Hepatocyte (in vitro differentiated cells): ENCODE results near the gene SMYD5. TPM values are rescaled to one million over a fixed set of nuclear protein-coding genes. Genes with fewer than 3 reads are reported as not detected.

Experiments
- DNase-seq: peaks from one replicate; pipeline ENCODE4 v3.0.0-alpha.2; 2016; ENCODE audit warnings: low spot score
- H2AFZ ChIP-seq: fragments of 200-600 bp; sonication (generic); 2 replicates; pipeline ENCODE4 v1.6.0; 2016; ENCODE audit warnings: antibody characterized with exemption, mild to moderate bottlenecking
- H3K27ac ChIP-seq: fragments of 200-600 bp; sonication (generic); 2 replicates; pipeline ENCODE4 v1.5.1; 2016; ENCODE audit warnings: mild to moderate bottlenecking
- H3K27me3 ChIP-seq: fragments of 200-600 bp; sonication (generic); 2 replicates; pipeline ENCODE4 v1.6.1; 2016
- H3K36me3 ChIP-seq: fragments of 200-600 bp; sonication (generic); replicated peaks from 2 replicates; pipeline ENCODE4 v1.5.1; 2016; ENCODE audit warnings: low read depth; ENCODE audit not compliant: insufficient read depth
- H3K4me1 ChIP-seq: fragments of 200-600 bp; sonication (generic); 2 replicates; pipeline ENCODE4 v1.5.1; 2016; ENCODE audit warnings: mild to moderate bottlenecking, moderate library complexity; ENCODE audit not compliant: insufficient read depth
- H3K4me2 ChIP-seq: fragments of 200-600 bp; sonication (generic); 2 replicates; pipeline ENCODE4 v1.6.0; 2016
- H3K4me3 ChIP-seq: fragments of 200-600 bp; sonication (generic); 2 replicates; pipeline ENCODE4 v1.5.1; 2016; ENCODE audit warnings: mild to moderate bottlenecking
- H3K79me2 ChIP-seq: fragments of 200-600 bp; sonication (generic); 2 replicates; pipeline ENCODE4 v1.6.0; 2017; ENCODE audit warnings: mild to moderate bottlenecking
- H3K9me2 ChIP-seq: fragments of 200-600 bp; sonication (generic); replicated peaks from 2 replicates; pipeline ENCODE4 v1.6.0; 2017; ENCODE audit warnings: mild to moderate bottlenecking; ENCODE audit not compliant: insufficient read depth
- H3K9me3 ChIP-seq: fragments of 200-600 bp; sonication (generic); 2 replicates; pipeline ENCODE4 v1.5.1; 2016; ENCODE audit warnings: low read depth, mild to moderate bottlenecking
- H4K20me1 ChIP-seq: fragments of 200-600 bp; sonication (generic); 2 replicates; pipeline ENCODE4 v1.6.0; 2016; ENCODE audit warnings: mild to moderate bottlenecking; ENCODE audit not compliant: insufficient read depth, poor library complexity, severe bottlenecking
- CTCF ChIP-seq: fragments of 200-600 bp; sonication (generic); IDR thresholded peaks from 2 replicates; pipeline ENCODE4 v1.5.1; 2016; ENCODE audit warnings: antibody characterized with exemption, mild to moderate bottlenecking; ENCODE audit not compliant: poor library complexity
- EZH2 ChIP-seq: fragments of 200-600 bp; sonication (generic); IDR thresholded peaks from 2 replicates; pipeline ENCODE4 v1.6.1; 2016; ENCODE audit warnings: antibody characterized with exemption, mild to moderate bottlenecking, borderline replicate concordance
- EZH2phosphoT487 ChIP-seq: fragments of 200-600 bp; sonication (generic); IDR thresholded peaks from one replicate; pipeline ENCODE4 v1.6.1; 2018; ENCODE audit warnings: antibody characterized with exemption, mild to moderate bottlenecking, low read depth, moderate library complexity; ENCODE audit not compliant: unreplicated experiment, severe bottlenecking
- WGBS: methylation state at CpG from one replicate; pipeline ENCODE4 v1.1.6; 2016; ENCODE audit warnings: low lambda C conversion rate; ENCODE audit errors: missing lambda C conversion rate; 5-methylcytosine and 5-hydroxymethylcytosine counted together
- polyA plus RNA-seq: library from polyadenylated mRNA; unstranded; fragments of >200 nt; fragmentation: Nextera tagmentation; extraction: Ambion mirVana; gene quantifications from 2 replicates; pipeline ENCODE4 v1.2.1, GENCODE V29; 2016
- total RNA-seq: library from RNA; depleted of rRNA; stranded (reverse); fragments of >200 nt; gene quantifications from 2 replicates; pipeline ENCODE4 v1.2.3, GENCODE V29; 2014

SMYD5 gene
- total and polyA plus RNA-seq, 2 experiments from 2014 or later = 10.0 to 28.3 TPM

- no peak overlapping the region for H3K4me3 ChIP-seq
- H3K27me3 ChIP-seq = peaks cover 37% of the 10 kb centered on the region
- no peak for DNase-seq
- H3K79me2 ChIP-seq = no peaks in the 10 kb centered on the region
- no peak for TF ChIP-seq CTCF
- TF ChIP-seq EZH2 = no peak
- no peak for TF ChIP-seq EZH2phosphoT487
- H3K4me1 ChIP-seq = peaks cover 10% of the 10 kb centered on the region
- no peak overlapping the region for H2AFZ ChIP-seq
- WGBS = 95% methylated on average over 4 of the region's 4 CpGs
- no peaks in the 10 kb centered on the region for H3K9me3 ChIP-seq
- no peaks in the 10 kb centered on the region for H3K9me2 ChIP-seq
- no peak overlapping the region for H3K4me2 ChIP-seq
- H4K20me1 ChIP-seq = no peaks in the 10 kb centered on the region
- H3K27ac ChIP-seq = no peak overlapping the region
- H3K36me3 ChIP-seq = no peaks in the 10 kb centered on the region
These were observed 53.0 kb downstream of the SMYD5 start for GRCh38 chr2:73267008-73267407.

- peak overlapping the region; percentile 95 for H3K4me2 ChIP-seq
- H3K9me2 ChIP-seq = no peaks in the 10 kb centered on the region
- H2AFZ ChIP-seq = peak overlapping the region; percentile 76
- no peaks in the 10 kb centered on the region for H4K20me1 ChIP-seq
- WGBS = 44% methylated on average over 13 of the region's 14 CpGs
- no peaks in the 10 kb centered on the region for H3K36me3 ChIP-seq
- H3K4me1 ChIP-seq = peaks cover 10% of the 10 kb centered on the region
- DNase-seq = no peak
- no peaks in the 10 kb centered on the region for H3K79me2 ChIP-seq
- H3K9me3 ChIP-seq = no peaks in the 10 kb centered on the region
- TF ChIP-seq EZH2phosphoT487 (no peak), EZH2 (no peak), CTCF (no peak)
- no peak overlapping the region for H3K4me3 ChIP-seq
- H3K27ac ChIP-seq = no peak overlapping the region
- H3K27me3 ChIP-seq = peaks cover 37% of the 10 kb centered on the region
These were observed 54.4 kb downstream of the SMYD5 start for GRCh38 chr2:73268366-73268829.

- 1% methylated on average over 83 of the region's 113 CpGs for WGBS
- TF ChIP-seq EZH2 (peak; percentile 38), EZH2phosphoT487 (no peak), CTCF (peak; percentile 40)
- H4K20me1 ChIP-seq = no peaks in the 10 kb centered on the region
- no peaks in the 10 kb centered on the region for H3K9me2 ChIP-seq
- H3K9me3 ChIP-seq = no peaks in the 10 kb centered on the region
- no peaks in the 10 kb centered on the region for H3K36me3 ChIP-seq
- H3K27me3 ChIP-seq = peaks cover 37% of the 10 kb centered on the region
- peak; percentile 82 for DNase-seq
- H2AFZ ChIP-seq = peak overlapping the region; percentile 76
- peak overlapping the region; percentile 95 for H3K4me2 ChIP-seq
- no peaks in the 10 kb centered on the region for H3K79me2 ChIP-seq
- no peak overlapping the region for H3K27ac ChIP-seq
- peak overlapping the region; percentile 36 for H3K4me3 ChIP-seq
- H3K4me1 ChIP-seq = peaks cover 10% of the 10 kb centered on the region
These were observed 55.0 kb downstream of the SMYD5 start for GRCh38 chr2:73268830-73269685.
